Femur (tissue), 1 donor: ENCODE results near the gene DSCAM.
"Not testable (repeated sequence)": the region's sequence is repeated elsewhere in the genome, so short reads cannot be mapped to it uniquely, and the experiment has no call there.

Source experiments
- DNase-seq: peaks from one replicate; pipeline ENCODE4 v3.0.0-alpha.2; 2017

Gene DSCAM

DNA sequence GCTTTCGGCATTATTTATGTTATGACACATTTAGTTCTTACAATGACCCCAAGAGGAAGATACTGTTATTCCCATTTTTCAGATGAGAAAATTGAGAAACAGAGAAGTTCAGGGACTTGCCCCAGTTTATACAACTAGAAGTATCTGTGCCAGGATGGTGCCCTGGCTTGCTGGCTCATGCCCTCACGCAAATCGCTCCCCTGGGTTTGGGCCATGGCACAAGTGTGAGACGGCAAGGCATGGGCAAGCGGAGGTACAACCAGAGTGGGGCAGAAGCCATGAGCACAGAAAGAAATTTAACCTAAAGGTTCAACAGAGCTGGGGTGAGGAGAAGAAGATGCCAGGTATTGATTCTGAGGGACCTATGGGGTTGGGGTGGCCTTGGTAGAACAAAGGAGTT lies 469.8 kb downstream of the DSCAM start:
- no peak for DNase-seq

DNA sequence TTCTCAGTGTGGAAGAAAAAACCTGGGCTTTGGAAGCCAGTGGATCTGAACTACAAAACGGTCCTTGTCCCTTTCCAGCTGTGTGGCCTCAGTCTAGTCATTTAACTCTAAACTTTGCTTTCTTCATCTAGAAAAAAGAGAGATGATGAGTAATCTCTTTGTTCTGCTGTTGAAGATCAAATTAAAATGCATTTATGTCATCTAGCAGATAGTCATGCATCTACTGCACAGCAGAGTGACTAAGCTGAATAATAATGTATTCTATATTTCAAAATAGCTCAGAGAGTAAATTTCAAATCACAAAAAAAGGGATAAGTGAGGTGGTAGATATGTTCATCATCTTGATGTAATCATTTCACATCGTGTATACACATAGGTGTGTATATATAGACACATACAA lies 473.2 kb downstream of the DSCAM start:
- no peak for DNase-seq

DNA sequence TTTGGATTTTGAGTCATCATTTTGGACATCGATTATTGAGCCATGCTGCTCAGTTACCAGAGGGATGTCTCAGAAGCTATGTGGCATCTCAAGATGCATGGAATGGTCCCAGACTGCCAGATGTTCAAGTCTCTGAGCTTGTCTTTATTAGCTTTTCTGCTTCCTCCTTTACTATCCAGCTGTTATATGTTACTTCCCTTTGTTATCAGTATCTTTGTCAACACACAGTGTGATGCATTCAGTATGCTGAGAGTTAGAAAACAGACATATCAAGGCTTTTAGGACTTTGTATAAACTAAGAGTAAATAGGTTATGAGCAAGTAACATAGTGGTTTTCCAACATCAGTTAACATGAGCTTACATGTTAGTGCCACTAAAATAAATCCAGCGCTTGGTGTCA lies 474.5 kb downstream of the DSCAM start:
- DNase-seq: no peak

DNA sequence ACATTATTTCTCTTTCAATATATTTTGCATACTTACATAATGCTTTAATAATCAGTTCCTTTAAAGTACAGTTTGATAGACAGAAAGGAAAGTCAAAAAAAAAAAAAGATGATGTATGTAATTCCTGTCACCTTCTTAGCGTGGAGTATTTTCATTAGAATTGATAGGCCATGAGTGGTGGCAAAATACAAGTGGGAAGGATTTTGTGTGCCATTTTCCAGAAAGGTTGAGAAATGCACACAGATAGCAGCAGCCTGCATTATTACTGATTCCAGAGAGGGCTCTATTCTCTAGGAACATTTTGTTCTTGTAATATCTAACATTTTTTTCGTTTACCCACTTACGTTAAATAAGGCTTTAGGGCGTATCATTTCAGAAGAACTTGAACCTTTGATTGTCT lies 475.6 kb downstream of the DSCAM start:
- no peak for DNase-seq

DNA sequence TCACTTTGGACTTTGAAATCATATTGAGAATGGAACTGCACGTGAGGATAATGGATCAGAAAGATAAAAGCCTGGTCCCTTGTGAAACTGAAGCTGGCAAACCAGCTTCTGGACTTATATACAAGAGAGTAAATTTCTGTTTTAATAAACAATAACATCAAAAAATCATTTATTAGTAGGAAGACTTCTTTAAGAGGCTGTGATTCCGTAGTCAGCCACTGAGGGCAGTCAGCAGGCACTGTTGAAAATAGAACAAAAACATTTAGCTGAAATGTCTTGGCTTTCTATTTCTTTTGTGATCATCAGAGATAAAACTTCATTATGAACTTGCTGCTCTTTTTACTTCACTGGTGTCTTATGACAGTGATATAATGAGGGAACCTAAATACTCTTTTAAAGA lies 490.3 kb downstream of the DSCAM start:
- no peak for DNase-seq

DNA sequence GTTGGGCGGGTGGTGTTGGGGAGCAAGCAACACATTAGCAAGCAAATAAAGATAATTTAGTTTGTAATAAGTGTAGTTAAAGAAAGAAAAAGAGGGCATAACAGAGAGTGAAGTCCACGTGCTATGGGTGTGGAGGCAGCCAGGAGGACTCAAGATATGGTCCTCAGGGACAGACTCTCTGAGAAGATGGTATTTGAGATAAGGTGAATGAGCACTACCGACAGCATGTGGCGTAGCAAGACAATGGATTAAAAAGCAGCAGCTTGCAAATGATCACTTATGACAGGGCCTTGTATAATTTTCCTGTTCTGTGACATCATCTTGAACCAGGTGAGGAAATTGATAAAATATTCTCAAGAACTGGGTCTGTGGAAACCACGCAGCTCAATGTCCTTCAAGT lies 491.9 kb downstream of the DSCAM start:
- no peak for DNase-seq

DNA sequence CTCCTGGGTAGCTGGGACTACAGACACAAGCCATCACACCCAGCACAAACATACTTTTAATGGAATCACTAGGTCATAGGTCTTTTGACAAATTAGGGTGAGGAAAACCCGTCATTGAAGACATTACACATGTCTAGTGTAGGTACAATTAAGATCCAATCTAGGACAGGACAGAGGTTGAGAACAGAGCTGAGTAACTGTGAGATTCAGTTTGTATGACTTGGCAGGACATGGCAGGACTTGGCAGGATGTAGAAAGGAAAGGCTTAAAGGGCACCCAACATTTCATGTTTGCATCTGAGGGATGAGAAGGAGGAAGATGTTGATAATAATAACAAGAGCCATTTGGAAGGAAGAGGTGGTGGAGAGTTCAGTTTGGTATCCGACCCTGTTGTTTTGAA lies 496.0 kb downstream of the DSCAM start:
- no peak for DNase-seq

DNA sequence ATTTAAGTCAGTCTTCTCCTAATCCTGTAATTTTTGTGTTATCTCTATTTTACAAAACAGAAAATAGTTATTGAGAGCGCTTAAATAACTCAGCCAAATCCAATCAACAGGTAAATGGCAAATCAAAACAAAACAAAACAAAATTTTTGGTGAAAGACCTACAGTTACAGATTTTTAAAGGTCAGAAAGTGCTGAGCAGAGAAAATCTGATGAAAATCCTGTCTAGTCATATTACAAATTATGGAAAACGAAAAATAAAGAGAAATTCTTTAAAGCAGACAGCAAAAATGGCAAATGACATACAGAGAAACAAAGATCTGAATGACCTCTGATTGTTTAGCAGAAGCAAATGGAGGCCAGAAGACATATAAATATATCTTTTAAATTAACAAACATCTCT lies 497.4 kb downstream of the DSCAM start:
- no peak for DNase-seq

DNA sequence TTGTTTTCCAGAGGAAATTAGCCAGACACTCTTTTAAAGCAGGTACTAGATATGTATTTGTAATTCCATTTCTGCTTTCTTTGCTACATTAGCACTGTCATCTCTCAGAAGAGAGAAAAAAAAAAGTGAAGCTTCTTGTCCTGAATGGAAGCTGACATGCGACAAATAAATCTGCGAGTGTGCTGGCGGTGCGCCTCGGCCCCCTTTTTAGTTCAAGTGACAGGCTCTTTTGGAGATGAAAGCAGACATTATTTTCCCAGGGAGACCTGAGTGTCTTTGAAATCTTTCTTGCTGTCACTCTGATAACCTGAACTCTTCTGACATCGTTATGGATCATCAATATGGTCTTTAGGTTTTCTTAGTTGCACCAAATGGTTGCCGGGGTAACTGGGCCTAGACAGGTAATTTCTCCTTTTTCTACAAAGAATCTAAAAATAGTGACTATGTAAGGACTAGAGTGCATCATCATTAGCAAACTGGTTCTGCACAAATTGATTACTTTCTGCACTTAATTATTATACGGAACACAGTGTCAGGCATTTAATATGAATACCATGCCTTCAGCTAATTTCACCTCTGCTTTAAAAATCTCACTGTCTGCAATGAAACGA lies 501.1 kb downstream of the DSCAM start:
- DNase-seq: no peak

DNA sequence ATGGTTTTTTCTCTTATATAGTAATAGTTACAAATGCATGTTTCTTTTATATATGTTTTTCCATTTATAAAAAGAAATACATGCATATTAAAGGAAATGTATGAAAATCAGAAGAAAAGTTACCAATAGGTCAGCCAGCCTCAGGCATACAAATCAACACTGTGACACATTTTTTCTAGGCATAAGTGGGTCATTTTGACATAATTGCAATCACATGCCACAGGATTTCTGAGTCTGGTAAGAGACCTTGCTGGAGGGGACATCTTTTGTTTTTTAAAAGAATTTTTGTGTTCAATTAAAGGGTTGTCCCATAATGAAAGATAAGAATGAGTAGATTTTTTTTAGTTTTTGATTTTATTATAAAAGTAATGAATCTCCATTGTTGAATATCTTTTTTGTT lies 506.6 kb downstream of the DSCAM start:
- DNase-seq: no peak

DNA sequence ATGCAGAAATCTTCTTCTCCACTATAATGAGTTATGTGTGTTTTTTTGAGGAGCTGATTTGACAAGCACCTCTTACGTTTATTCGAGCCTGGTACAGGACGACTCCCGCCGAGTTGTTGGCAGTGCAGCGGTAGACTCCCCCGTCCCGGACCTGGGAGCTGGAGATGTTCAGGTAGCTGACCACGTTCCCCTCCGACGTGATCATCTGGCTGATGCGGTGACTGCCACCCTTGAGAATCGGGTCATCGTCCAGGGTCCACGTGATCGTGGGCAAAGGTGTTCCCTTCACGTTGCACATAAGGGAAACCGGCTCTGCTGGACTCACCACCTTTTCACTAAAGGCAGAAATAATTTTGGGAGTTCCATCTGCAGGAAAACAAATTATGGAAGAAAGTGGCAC lies 507.9 kb downstream of the DSCAM start:
- DNase-seq: no peak

DNA sequence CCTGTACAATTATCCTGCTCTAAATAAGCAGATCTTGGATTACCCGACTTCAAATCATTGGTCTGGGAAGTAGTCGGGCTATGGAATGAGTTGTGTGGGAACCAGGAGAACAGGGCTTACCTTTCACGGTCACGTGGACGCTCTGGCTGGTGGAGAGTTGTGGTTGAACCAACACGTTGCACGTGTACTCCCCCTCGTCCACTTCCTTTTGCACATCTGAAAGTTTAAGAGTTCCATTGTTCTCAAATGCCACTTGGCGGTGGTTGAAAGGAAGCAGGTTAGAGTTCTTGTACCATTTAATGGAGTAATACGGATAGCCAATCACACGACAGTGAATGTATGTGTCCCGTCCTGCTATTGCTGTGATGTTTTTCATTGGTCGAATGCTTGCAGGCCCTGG lies 509.0 kb downstream of the DSCAM start:
- DNase-seq: no peak

DNA sequence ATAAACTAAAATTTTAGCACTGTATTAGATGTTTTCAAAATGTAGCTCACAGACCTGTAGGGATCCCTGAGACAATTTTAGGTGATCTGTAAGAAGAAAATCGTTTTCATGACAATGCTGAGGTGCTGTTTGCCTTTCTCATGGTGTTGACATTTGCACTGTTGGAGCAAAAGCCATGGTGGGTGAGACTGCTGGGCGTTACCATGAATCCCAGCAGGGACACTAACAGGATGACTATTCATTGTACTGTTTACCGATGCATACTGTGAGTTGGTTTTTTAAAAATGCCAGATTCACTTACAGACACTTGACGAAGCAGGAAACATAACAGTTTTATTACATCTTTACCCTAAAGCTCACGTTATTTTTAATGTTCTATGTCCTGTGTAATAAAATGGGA lies 511.3 kb downstream of the DSCAM start:
- no peak for DNase-seq

DNA sequence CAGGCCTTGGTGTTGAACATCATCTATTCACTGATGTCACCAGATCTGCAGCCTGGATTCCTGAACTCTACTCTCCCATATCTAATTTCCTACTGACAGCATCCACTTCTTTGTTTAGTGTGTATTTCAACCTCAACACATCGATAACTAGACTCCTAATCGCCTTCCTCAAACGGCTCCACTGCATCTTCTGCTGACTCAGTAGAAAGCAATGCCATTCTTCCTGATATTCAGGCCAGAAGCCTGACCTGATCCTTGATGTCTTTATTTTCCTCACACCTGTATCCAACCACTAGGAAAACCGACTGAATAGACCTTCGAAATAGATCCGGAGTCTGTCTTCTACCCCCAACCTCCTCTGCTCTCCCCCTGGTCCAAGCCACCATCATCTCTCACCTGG lies 512.8 kb downstream of the DSCAM start:
- no peak for DNase-seq

DNA sequence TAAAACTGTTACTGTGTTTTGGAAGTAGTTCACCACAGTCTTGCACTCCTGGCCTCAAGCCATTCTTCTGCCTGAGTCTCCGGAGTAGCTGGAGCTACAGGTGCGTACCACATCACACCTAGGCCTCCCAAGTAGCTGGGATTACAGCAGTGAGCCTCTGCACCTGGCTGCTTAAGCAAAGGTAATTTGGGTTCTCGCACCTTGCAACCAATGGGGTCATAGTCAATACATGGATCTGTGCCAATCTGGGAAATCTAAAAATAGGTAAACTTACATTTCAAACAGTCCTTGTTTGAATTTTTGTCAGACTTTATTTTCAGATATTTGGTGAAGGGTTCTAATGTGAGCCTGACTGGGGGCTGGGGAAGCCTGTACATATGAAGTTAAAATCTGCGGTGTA lies 513.2 kb downstream of the DSCAM start:
- DNase-seq: no peak

DNA sequence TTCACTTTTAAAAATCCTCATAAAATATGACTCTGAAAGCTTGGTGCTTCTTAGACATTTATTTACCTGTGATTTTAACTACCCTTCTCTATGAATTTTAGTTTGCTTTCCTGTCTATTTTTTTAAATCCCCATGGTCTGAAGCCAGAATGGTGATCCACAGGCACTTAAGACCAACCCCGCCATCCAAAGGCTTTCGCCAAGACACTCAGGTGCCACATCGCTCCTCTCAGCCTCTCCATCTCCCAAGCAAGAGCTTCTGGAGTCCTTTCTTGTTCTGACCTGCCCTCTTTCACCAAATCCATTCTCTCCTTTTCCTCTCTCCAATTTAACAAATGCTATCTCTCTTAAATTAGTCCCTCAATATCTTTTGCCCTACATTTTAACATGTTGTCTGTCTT lies 515.2 kb downstream of the DSCAM start:
- DNase-seq: no peak

DNA sequence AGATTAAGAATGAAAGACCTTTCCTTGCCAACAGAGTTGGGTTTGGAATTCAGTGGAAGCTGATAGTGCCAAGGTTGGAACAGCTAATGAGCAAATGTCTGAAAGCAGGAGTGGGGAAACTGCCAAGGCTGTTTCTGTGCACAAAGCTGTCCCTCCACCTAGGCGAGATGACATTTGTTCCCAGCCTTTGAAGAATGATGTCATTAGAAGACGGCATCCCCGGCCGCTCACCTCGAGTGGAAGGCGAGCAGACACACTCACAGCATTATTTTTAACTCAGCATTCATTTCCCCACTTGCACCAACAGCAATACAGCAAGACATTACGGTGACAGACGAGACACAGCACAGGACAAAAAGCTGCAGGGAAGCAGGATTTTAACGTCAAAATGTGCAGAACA lies 515.8 kb downstream of the DSCAM start:
- no peak for DNase-seq

DNA sequence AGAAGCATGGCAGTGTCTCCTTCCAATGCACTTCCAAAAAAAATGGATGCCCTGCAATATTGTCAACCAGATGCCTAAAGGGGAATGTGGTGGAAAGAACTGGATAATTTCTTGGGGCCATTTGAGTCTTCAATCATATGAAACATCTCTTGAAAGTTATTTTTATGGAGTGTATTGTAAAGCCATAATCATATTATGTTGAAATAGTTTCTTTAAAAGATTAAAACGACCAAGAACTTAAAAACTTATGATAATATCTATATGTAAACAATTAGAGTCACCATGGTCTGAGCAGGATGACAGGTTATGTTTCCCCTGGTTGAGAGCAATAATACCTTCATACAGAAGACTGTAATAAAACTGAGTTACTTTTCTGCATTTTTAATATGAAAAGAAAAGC lies 522.6 kb downstream of the DSCAM start:
- no peak for DNase-seq

DNA sequence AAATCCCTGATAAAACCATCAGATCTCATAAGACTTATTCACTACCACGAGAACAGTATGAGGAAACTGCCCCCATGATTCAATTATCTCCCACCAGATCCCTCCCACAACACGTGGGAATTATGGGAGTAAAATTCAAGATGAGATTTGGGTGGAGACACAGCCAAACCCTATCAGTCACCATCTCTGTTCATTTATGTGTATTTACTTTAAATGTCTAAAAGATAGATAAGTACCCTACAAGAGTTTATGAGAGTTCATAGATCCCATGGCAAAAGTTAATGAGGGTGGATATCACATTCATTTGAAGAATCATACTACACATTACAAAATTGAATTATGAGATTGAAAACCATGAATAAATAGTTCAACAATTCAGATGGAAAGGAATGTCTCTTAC lies 526.2 kb downstream of the DSCAM start:
- DNase-seq: not testable (repeated sequence)

DNA sequence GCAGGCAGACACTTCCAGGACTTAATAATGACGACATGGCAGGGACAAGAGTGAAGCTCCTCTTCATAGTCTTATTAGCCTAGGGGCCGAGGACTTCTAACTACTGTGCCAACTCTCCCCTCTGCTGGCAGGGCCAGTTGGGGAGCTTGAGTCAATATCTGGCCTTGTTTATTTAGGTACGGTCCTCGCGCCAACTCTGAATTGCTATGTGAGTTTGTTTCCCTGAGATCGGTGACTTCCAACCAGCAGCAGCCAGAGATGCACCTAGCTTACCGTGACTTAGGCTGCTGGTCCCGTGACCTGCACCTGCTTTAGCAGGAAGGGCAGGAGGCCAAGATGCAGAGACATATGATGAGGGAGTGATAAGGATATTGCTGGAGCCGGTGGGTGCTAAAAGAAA lies 528.6 kb downstream of the DSCAM start:
- no peak for DNase-seq

DNA sequence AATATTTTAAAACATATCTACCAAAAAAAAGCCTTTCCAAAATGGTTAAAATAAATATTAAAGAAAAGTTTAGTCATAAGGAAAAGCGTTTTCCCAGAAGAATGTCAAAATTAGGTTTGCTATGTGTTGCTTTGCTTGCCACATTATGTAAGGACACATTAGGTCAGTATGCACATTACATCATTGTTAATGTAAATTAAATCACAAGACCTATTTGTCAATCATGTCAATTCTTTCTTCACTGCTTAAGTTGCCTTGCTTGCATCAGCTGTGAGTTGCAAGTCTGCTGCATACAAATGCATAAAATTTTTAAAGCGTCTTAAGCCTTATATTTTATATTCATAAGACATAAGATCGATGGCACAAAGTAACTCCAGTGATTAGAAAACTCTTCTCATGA lies 530.9 kb downstream of the DSCAM start:
- no peak for DNase-seq

DNA sequence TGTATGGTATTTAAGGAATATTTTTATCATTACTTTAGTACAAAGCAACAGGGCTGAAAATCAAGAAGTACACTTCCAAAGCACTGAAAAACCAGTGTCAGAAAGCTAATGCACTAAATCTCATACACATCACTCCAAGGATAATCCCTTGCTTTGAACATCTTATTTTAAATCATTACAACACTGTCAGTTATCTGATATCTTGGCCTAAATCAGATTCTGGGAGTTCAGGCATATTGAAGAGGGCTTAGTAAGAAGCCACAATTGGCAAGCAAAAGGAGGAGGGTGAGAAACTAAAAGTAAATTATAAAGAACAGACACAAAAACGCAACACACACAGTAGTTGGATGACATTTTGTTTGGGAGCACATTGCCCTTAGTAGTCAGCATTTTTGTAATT lies 531.3 kb downstream of the DSCAM start:
- no peak for DNase-seq

DNA sequence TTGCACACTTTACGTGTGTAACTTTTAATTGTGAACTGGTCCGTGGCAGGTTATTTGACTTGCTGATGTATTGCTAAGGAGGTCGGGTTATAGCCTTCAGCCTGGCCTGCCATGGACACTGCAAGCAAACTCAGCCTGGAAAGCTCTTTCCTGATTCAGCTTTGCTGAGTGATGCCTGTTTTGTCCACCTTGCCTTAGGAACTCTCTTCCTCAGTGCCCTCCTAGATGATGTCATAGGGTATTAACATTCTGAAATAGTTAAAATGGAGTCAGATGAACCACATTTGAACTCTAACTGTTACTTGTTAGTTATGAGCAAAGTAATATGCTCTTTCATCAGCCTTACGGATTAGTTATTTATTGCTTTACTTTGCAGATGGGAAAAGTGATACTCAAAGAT lies 533.7 kb downstream of the DSCAM start:
- DNase-seq: no peak

DNA sequence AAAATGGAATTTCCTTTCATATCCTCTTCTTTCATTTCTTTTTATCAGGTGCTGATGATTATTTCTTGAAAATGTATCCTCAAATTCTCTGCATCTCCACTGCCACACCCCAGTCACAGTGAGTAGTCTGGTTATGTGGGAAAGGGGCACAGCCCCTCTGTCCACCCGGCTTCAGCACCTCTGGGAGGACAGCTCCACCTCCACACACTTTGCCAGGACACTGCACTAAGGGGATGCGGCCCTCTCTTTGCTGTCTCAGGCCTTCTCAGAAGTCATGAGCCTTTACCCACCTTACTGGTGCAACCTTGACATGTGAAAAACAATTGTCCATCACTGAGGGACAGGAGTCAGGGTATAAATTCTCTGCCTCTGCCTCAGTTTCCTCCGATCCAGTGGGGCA lies 546.7 kb downstream of the DSCAM start:
- DNase-seq: no peak

DNA sequence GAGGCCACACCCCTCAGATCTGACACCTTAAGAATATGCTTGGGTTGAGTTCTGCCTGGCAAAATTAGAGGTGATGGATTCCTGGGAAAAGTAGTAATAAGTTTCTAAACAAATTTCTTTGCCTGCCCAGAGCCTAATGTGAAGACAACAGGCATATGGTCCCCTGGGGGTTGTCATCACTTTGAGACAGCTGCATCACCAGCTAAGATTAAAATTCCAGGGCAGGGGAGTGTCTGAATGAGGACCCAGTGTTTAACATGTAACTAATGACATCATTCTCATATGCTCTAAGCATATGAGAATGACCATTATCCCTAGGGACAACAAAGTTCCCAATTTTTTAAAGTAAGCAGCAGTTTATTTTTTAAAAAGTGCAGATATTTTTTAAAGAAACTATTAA lies 547.5 kb downstream of the DSCAM start:
- DNase-seq: no peak

DNA sequence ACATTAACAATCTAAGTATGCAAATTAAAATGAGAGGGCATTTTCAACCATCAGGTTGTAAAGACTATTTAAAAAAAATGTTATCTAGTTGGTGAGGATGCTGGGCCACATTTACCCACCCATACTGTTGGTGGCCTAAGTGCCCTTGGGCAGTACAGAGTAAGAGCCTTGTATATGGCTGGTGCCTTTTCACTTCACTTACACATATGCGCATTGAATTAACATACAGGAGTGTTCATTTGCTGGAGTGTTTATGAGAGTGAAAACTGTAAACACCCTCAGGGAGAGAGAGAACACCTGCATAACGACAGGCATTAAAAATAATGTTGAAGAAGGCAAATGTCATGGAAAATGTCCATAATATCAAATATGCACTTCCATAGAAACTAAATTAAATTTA lies 552.6 kb downstream of the DSCAM start:
- no peak for DNase-seq
